Kidney epithelial cell (primary cell): Measurements from ENCODE around the gene ZFAND3. TPM values are rescaled to one million over a fixed set of nuclear protein-coding genes. Genes with fewer than 3 reads are reported as not detected.

Experiments used
- total RNA-seq: library from RNA; depleted of rRNA; stranded (reverse); fragments of >200 nt; gene quantifications from 2 replicates; pipeline ENCODE4 v1.2.3, GENCODE V29; 2015

ZFAND3 gene
- total RNA-seq, 1 donor from 2014 or later, result 49.4 TPM

Other genes with a start within 250 kb of the ZFAND3 start
- 0.25 and 0.41 TPM in 2 replicates for gene MDGA1, start 121.8 kb upstream of the ZFAND3 start, total RNA-seq